NCI-H446 (cell line): Measurements from ENCODE around the gene PPP1R15B.

ENCODE experiments used
- DNase-seq, 2 experiments: peaks; one replicate each; lab custom pipeline; 2025; lab: John Stamatoyannopoulos, UW

Gene PPP1R15B

DNA sequence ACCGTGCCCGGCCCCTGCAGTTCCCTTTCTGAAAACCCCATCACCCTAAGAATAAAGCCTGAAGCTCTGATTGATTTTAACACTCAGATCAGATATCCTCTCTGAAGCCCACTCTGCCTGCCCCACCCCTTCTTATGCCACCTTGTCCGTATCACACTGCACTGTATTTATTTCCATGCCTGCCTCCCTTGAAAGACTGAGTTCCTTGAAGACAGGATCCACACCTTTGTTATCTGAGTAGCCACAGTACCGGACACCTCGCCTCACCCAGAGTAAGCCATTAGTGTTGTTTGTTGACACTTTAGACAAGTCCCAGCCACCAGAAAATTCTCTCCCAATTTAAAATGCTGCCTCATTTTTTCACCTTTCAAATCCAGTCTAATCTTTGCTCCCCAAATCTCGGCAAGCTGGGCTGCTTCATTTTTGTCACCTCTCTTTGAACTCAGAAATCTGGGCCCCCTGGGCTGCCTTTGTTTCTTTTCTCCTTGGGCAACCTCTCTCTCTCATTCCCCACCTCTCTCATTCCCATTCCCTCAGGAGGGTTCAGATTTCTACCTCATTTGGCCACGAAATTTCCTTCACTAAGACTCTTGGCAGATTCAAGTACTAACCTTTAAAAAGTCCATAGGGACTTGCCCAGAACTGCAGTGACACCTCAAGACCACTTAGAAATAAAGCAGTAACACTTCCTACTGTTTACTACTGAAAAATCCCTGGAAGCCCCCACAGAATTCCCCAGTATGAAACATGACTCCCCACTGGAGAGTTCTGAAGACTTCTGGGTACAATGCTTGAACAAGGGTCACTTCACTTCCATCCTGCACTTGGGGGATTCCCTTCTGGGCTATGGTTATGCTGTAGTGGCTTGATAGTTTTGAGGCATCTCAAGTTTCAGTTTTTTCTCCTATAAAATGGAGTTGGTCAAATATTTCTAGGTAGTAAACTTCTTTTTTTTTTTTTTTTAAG is 8.7 kb upstream of the PPP1R15B start:
- DNase-seq, result no peak

DNA sequence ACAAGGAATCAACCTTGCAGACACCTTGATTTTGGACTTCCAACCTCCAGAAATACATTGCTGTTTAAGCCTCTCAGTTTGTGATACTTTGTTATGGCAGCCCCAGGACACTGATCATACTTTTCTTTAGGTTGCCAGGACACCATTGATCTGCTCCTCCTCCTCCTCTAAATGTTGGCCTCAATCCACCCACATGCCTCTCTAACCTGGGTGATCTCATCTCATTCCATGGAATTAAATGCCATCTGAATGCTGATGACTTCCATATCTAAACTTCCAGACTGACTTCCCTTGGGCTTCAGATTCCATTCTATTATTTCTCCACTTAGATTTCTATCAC is 7.4 kb upstream of the PPP1R15B start:
- DNase-seq, result peak in 1 of 2 experiments; percentile 50

DNA sequence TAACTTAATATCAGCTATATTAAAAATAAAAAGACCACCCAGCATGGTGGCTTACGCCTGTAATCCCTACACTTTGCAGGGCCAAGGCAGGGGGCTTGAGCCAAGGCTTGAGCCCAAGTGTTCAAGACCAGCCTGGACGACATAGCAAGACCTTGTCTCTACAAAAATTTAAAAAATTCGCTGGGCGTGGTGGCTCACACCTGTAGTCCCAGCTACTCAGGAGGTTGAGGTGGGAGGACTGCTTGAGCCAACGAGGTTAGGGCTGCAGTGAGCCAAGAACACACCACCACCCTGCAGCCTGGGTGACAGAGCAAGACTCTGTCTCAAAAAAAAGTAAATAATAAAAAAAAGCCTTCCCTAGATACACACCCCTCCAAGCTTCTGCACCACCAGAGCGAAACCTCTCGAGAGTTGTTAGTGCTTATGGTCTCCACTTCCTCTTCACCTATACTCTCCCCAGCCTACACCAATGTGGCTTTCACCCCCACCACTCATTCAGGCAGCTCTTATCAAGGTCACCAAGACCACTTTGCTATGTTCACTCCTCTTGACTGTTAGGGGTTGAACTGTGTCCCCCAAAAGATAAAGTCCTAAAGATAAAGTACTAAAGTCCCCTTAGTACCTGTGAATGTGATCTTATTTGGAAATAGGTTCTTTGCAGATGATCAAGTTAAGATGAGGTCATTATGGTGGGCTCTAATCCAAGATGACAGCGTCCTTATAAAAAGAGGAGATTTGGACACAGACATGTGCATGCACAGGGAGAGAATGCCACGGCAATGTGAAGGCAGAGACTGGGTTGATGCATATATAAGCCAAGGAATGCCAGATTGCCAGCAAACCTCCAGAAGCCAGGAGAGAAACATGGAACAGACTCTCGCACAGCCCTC is 6.8 kb upstream of the PPP1R15B start:
- DNase-seq, result peak in 1 of 2 experiments; percentile 50

DNA sequence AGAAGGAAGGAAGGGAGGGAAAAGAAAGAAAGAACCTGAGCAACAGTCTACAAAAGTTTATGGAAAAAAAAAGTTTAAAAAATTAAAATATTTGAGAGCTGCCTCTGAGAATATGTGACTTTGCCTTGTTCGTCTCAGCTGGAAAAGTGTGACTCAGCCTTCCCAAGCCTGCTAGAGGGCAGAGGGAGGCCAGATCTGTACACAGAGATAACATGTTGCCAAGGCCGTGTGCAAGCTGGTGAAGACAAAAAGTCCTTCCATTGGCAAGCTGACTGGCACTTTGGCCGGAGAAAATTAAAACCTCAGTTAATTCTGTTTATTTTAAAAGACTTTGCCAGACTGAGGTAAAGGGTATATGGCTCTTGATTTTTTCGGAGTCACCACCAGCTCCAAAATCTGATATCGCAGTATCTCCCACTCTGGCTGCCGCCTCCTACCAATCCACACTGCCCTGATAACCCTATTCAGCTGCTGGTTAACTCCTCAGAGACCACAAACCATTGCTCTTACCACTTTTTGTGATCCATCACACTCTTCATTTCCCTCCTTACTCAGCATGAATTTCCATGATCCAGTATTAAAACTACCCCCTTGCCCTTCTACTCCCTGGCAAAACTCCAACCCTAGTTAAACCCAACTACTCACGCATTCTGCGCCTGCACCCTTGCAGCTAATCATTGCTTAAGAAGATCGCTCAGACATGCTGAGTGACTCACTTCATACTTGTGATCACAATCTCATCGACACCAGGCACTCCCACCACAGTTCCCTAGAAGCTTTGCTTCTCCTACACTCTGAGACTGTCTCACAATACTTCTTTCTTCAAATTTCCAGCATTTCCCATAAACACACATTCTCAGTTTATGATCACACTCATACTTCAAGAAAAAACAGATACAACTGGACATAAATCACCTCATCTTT is 5.7 kb upstream of the PPP1R15B start:
- peak; percentile 11 to 70 for DNase-seq

GRCh38 chr1:204416589-204417073 is 5.0 kb upstream of the PPP1R15B start:
- DNase-seq, result no peak

DNA sequence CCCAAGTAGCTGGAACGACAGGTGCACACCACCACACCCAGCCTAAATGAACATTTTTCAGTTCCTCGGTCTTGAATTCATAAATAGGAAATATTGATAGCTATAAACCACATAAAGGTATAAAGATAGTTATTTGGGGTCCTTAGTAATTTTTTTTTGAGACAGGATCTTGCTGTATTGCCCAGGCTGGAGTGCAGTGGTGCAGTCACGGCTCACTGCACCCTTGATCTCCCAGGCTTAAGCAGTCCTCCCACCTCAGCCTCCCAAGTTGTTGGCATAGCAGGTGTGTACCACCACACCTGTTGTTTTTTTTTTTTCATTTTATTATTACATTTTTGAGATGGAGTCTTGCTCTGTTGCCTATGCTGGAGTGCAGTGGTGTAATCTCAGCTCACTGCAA is 3.7 kb upstream of the PPP1R15B start:
- no peak for DNase-seq

- DNase-seq, result no peak
Measured at GRCh38 chr1:204414016-204414415, 2.4 kb upstream of the PPP1R15B start.

DNA sequence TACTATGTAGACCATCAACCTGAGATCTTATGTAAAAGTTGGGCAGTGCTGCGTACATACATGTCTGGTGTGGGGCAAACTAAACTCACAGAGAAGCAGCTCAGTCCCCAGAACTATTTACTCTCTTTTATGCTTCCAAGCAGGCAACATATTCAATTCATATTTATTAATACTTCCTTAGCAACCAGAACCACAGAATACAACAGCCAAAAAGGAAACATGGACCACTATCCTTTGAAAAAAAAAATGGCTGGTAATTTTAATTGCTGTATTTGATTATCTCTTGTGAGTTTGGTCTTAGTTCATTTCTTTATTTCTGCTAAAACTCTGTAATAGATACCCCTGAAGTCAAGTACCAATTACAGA is 1.5 kb upstream of the PPP1R15B start:
- no peak for DNase-seq

GRCh38 chr1:204410688-204411450 is 748 bp downstream of the PPP1R15B start:
- DNase-seq, result peak; percentile 57 to 59

- DNase-seq, result no peak
Measured at GRCh38 chr1:204409836-204410687, 1.6 kb downstream of the PPP1R15B start.

GRCh38 chr1:204409123-204409522 is 2.5 kb downstream of the PPP1R15B start:
- DNase-seq, result no peak

DNA sequence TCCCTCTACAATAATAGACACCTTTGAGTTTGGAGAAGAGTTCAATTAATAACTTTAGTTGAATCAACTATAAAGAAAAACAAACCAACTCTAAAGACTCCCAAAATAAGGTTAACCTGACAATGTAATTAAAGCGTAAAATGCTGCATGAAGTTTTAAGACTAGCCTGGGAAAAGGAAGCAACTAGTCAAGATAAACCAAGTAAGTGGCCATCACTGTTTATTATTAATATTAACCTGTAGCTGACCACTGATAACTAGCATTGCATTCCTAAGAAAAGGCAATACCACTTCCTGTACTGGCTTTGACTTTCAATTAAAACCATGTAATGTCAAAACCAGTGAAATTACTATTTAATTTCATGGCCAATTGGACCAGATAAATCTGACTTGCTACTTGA is 3.0 kb downstream of the PPP1R15B start:
- DNase-seq, result no peak

DNA sequence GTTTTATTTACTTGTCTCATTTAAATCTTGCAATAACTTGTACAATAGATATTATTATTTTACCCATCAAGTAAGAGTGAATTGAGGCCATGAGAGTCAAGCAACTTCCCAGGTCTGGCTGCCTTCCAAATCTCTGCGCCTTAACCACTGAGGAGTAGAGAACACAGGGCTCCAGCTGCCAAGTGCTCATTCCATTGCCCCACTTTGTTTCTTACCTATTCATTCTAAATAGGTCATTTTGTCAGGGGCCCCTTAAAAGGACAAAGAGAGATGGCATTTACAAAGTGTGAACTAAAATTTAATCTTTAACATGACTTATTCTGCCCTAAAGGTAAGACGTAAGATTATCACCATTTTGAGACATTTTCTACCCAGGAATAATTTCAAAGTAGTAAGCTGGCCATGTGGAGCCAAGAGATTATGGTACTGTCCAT is 3.5 kb downstream of the PPP1R15B start:
- DNase-seq, result peak; percentile 14 to 76

DNA sequence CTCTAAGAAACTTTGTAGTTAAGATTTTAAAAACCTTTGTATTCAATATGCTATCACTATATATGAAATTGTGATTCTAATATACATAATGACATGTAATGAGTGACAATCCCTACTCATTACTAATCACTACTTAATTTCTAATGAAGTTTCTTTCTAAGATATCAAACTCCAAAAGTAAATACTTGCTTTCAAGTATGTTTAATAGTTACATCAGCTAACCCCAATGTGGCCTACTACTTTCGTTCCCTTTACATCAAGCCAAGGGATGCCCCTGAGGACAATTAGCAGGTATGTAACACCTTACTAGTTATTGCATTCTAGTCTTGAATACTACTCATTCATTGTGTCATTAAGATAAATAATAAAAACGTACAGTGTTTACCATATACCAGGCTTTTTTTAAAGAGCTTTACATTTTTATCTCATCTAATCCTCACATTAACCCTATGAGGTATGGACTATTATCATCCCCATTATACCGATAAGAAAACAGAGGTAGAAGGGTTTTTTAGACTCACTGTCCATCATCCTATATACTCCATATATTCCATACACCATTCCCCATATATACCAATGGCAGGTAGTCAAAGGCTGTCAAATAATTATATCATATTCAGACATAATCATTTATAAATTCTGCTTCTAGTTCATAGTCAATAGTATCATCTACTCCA is 4.2 kb downstream of the PPP1R15B start:
- DNase-seq, result no peak

- DNase-seq, result no peak
Measured at GRCh38 chr1:204406621-204407020, 5.0 kb downstream of the PPP1R15B start.

DNA sequence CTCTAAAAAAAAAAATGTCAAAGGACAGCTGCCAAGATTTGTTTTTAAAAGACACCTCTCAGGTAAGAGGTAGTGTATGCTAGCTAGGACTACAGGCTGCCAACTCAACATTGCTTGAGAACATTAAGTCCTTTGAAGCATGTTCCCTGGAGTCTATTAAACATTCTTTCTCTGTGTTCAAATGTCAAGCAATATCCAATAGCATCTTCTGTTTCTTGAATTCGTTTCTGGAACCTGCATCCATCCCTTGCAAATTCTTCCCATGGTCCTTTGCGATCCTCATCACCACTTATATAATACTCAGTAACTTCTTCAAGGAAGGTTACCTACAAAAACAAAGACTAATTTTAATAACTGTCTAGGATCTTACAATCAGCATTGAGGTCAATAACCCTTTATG is 5.6 kb downstream of the PPP1R15B start:
- DNase-seq, result no peak

DNA sequence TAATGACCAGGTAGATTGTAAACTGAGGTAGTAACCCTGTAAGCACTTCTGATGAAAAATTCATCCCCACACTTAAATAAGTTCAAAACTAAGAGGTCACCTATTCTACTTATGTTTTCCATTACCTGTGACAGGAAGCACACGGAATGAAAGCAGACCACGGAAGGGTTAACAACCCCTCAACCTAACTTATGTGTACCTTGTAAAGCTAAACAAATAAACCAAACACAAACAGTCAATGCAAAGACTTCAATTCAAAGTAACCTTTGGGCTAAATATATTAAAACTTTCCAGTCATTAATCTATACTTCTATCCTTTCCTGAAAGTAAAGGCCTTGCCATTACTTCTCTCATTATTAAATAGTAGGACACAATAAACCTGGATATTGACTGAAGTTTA is 7.0 kb downstream of the PPP1R15B start:
- no peak for DNase-seq

- DNase-seq, result no peak
Measured at GRCh38 chr1:204402391-204402790, 9.2 kb downstream of the PPP1R15B start.

DNA sequence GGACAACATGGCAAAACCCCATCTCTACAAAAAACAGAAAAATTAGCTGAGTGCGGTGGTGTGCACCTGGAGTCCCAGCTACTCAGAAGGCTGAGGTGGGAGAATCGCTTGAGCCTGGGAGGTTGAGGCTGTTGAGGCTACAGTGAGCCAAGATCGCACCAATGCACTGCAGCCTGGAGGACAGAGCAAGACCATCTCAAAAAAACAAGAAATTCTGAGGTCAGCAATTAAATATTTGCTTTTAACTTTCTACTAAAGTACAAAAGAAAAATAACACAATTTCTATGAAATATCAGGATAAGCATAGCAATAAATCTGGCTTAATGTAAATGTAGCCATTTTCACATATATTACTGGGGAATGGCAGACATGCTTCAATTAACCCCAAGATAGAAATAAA is 9.9 kb downstream of the PPP1R15B start:
- no peak for DNase-seq
